Astrocyte of the hippocampus (primary cell): Measurements from ENCODE around the gene BRICD5.
"Not testable (repeated sequence)": the region's sequence is repeated elsewhere in the genome, so short reads cannot be mapped to it uniquely, and the experiment has no call there.

ENCODE experiments used
- DNase-seq: peaks from one replicate; pipeline ENCODE4 v3.0.0; 2011; ENCODE audit warnings: low read depth, low spot score

The BRICD5 gene

DNA sequence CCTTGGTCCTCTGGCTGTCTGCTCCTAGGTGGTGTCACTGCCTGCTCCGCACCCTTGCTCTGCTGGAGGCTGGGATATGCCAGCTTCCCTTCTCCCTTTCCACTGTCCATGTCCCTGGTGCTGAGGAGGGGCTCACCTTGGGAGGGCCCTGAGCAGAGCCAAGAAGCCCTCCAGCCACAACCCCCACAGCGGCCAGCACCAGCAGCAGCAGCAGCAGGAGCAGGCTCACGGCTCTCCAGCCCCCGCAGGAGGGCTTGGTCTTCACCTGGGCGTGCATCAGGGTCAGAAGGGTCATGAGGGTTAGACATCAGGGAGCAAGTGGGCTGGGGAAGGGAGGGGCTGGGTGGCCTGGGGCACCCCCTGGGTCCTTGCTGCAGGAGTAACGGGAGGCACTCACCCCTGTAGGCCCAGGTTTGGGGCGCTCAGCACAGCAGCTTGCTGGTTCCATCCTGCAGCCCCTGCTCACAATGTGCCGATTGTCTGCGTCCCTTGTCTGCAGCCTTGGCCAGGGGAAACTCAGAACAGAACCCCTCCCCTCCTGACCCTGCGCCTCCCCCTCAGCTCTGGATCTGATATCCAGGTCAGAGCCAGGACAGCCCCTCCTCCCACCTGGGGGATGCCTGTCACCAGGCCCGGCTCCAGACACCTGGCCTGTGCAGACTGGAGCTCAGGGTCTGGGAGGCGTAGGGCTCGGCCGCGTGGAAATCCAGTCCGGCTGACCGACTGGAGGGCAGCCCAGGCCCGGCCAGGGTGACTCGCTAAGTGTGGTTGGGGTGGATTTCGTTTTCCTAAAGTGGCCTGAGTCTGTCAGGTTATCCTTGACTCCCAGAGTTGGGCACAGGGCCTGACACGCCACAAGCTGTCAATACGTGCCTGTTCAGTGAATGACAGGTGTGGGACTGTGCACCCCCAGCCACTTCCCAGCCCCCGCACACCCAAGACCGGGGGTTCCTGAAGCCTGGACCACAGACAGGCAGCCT is at the start of gene BRICD5:
Gene BRICD5 (minus strand): TSS at position 478 of the 980 bp plus-strand sequence. CDS start 30 bp downstream, at position 448.
- DNase-seq, result no peak

DNA sequence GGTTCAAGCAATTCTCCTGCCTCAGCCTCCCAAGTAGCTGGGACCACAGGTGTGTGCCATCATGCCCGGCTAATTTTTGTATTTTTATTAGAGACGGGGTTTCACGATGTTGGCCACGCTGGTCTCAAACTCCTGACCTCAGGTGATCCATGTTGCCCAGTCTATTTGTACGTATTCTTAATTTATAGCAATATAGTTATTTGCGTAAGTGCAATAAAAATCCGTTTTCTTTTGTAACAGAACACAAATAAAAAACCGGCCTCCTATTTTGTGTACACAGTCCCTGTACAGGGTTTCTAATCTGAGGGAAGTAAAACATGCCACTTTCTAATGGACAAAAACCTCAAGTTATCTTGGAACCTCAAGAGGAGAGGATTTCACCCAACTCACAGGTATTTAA is 49.6 kb upstream of the BRICD5 start:
- no peak for DNase-seq

DNA sequence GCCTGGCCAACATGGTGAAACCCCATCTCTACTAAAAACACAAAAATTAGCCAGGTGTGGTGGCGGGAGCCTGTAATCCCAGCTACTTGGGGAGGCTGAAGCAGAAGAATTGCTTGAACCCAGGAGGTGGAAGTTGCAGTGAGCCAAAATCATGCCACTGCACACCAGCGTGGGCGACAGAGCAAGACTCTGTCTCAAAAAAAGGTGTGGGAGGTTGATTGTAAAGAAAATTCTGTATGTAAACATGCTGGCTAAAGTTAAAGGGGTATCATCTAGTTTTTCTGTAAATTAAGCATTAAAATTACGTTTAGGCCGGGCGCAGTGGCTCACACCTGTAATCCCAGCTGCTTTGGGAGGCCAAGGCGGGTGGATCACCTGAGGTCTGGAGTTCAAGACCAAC is 47.9 kb upstream of the BRICD5 start:
- not testable (repeated sequence) for DNase-seq

DNA sequence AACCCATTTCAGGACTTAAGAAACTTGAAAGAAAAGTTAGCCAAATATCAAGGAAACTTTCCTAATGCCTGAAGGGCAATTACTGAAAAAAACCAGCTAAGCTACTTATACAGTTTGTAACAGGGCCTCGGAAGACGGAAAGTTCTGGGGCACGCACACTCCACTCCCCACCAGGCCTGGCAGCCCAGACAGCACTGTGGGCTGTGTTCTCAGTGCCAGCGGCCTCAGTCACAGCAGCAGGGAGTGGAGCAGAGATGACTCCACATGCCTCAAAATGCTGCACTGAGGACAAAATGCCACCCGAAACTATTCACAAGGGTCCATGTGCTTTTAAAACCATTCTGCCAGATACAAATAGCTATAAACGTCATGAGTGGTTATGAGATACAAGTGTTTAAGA is 47.1 kb upstream of the BRICD5 start:
- no peak for DNase-seq

DNA sequence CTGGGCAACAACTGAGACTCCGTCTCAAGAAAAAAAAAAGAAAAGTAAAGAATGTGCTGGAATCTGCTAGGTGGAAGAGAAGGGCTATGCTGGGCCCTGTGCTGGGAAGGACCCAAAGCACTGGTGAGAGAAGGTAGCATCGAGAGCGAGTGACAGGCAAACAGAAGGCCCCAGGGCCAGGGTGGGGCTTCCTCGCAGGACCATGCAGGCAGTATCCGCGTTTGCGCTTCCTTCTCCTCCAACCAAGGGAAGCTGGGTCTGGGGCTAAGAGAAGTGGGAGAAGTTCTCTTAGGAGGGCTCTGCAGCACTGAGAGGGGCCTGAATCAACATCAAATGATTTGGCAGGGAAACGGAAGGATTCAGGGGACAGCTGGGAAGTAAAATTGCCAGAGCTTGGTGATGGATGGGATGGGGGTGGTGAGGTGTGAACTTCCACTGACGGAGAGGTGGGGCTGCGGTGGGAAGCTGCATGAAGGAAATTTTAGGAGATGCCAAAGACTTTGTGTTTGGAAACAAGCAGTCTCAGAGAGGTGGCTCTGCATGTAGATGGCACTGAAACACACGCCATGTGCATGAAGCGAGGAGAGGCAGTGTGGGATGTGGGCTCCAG is 46.0 kb upstream of the BRICD5 start:
- no peak for DNase-seq

DNA sequence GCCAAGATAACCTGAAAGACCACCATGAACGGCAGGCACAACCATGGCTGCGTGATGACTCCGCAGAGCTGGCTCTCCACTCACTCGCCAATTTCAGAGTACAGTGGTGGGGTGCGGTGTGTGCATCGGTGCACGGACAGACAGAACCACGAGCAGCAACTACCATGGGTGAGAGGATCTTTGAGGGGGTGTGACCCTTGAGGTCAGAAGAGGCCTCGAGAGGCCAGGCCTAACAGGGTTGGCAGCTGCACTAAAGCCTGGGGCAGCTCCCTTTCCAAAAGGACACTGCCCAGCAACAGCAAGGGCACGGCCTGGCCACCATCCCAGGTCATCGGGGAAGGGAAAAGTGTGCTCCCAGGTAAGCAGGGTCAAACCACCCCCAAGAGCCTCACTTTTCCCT is 42.6 kb upstream of the BRICD5 start:
- DNase-seq, result no peak

DNA sequence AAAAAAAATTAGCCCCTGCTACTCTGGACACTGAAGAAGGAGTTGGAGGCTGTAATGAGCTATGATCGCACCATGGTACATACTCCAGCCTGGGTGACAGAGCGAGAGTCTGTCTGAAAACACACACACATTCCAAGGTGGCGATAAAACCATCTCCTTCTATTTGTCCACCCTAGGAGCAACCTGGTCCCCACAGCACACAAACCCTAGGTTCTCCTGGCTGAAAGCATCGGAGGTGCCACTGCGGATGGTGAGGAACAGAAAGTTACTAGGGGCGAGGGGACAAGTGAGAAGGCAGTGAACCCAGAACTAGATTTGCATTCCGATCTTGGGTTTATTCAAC is 42.1 kb upstream of the BRICD5 start:
- DNase-seq, result no peak

DNA sequence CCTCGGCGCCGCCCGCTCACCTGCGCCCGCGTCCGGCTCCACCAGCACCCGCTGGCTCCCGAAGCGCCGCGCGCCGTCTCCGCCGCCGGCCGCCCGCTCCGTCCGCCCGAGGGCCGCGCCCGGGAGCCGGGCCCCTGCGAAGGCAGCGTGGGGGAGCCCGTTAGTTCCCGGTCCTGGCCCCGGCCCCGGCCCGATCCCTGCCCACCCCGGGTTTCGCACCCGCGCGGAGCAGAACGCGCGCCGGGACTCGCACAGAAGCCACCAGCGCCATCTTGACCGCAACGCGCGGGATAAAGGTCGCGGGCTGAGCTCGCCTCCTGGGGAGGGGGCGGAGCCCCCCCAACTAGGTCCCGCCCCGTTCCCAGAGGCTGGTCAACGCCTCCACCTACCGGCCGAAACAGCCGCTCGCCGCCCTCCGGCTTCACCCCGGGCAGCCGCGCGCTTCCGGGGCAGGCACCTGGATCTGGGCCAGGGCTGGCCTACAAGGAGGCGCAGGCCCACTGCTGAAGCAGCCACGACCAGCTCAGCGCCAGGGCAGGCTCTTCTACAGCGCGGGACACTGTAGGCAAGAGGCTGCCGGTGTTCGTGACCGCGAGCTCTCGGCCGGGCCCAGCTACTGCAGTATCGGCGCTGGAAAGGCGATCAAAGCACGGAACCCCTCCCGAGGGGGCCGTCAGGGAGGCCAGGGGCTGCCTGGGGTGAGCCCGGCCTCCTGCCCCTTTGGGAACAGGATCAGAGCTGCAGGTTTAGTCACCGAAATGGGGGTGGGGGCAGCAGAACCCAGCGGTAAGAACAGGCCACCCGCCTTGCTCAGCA is 40.8 kb upstream of the BRICD5 start, which contains the start of gene ECI1:
Gene ECI1 (minus strand): TSS at position 292 of the 816 bp plus-strand sequence. CDS start 21 bp downstream, at position 271.
- peak; percentile 98 for DNase-seq

DNA sequence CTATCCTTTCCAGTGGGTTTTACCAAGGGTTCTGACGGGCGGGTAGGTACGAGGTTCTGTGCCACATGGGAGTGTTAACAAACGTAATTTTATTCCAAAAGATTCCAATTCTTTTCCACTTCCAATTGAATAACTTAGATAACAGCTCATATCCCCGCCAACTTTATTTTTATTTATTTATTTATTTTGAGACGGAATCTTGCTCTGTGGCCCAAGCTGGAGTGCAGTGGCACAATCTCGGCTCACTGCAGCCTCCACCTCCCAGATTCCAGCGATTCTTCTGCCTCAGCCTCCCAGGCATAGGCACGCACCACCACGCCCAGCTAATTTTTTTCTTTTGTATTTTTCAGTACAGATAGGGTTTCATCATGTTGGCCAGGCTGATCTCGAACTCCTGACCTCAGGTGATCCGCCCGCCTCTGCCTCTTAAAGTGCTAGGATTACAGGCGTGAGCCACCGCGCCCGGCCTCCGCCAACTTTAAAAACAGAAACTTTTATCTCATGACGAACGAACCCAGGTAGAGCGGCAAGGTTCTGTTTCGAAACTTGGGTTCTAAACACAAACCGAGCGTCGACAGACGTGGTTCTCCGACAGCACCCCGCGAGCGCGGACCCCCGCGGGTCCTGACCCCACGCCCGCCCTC is 40.1 kb upstream of the BRICD5 start:
- no peak for DNase-seq

DNA sequence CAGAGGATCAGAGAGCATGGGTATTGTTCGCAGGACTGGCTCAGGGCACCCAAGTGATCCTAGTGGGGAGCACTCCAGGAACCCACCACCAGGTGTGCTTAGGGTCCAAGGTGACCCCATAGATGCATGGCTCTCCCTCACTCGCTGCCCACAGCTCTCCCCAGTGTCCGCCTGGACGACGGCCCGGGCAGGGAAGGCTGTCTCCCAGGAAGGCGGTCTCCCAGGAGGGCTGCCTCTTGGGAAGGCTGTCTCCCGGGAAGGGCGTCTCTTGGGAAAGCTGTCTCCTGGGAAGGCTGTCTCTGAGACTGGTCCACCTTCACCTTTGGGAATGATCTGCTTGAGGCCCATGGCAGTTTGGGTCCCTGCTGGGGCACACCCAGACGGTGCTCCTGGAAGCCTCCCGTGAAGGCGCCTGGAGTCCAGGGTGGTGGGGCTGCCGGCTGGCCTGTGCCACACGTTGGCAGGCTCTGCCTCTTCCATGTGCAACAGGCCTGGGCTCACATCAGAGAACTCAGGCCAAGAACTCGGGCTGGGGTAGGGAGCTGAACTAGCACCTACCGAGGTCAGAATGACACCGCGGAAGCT is 35.7 kb upstream of the BRICD5 start:
- no peak for DNase-seq

DNA sequence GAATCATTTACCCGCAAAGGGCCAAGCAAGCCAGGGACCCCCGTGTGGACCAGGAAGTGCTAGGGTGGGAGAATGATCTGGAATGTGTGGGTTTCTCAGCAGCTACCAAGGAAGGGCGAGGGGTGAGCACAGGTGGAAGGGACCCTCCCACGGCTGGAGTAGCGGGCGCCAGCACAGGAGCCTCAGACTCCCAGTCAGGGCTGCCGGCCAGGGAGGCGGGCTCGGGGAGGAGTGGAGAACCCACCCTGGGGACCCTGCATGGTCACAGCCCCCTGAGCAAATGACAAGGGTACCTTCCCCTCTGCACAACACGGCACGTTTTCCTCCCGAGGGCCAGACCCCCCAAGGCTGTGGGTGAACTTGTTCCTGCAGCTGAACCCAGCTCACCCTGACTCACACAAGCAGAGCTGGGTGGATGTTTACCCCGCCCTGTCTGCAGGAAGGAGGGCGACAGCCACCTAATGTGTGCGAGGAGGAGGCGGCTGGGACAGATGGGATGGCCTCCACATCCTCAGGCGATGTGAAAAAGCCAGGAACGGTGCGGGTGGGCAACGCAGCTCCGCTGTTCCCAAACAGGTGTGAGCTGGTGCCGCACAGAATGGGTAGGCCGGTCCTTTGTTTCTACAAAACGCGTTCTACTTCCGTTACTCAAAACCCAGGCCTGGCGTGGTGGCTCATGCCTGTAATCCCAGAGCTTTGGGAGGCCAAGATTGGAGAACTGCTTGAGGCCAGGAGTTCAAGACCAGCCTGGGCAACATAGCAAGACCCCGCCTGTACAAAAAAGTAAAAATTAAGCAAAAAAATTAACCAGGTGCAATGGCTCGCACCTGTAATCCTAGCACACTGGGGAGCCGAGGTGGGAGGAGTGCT is 34.5 kb upstream of the BRICD5 start:
- DNase-seq, result no peak

DNA sequence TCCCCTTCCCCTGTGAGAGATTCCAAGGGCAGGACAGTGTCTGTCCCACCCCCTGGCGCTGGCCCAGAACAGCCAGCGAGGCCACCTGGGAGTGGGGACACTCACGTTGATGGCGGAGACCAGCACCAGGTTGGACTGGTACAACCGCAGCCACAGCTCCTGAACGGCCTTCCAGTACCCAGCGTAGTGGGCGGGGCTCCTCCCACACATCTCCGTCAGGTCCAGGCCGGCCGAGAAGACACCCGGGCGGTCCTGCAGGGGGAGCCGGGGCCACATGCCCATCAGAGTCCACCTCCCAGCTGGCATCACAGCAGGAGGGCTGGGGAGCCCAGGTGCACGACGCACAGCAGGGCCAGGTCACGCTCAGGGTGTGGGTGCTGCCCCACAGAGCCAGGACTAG is 33.6 kb upstream of the BRICD5 start:
- no peak for DNase-seq

DNA sequence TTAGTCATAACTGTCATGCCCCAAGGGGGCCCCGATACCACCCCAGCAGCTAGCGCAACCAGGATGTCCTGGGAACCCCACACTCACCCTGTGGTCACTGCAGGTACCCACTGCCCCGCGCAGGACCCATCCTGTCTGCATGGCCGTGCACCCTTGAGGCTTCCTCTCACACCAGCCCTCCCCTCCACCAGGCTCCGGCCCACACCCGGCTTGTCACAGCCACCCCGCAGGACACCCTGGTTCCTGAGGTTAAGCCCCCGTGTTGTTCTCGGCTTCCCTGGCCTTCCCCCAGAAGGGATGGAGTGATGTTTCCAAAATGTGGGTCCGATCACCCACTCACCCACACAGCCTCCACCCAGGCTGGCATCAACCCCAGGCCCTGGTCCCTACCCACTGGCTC is 33.1 kb upstream of the BRICD5 start:
- no peak for DNase-seq

DNA sequence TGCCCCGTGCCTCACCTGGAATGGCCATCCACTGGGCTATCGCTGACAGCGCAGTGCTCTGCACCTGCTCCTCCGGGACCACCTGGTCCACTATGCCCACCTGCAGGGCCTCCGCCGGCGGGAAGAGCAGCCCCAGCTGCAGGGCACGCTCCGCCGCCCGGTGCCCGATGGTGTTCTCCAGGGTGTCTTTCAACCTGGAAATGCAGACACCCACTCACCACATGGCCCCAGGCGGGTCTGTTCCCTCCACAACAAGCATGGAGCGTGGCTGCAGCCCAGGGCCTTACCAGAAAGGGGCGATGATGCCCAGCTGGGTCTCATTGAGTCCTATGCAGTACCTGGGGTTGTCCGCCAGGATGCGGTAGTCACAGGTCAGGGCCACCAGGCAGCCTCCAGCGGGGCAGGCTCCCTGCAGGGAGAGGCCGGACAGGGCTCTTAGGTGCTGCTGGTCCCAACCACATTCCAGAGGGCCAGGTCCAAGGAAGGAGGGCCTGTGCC is 32.4 kb upstream of the BRICD5 start:
- no peak for DNase-seq

DNA sequence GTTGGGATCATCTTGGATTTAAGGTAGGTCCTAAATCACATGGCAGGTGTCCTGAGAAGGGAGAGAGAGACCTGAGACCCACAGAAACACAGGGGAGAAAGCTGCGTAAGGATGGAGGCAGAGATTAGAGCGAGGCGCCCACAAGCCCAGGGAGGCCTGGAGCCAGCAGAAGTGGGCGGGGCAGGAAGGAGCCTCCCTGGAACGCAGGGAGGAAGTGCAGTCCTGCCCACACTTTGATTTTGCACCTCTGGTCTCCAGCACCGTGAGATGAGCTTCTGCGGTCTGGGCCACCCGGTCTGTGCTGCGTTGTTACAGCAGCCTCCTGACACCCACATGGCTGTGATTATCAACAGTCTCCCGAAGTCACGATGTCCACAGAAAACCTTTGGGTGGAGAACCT is 31.9 kb upstream of the BRICD5 start:
- DNase-seq, result no peak

DNA sequence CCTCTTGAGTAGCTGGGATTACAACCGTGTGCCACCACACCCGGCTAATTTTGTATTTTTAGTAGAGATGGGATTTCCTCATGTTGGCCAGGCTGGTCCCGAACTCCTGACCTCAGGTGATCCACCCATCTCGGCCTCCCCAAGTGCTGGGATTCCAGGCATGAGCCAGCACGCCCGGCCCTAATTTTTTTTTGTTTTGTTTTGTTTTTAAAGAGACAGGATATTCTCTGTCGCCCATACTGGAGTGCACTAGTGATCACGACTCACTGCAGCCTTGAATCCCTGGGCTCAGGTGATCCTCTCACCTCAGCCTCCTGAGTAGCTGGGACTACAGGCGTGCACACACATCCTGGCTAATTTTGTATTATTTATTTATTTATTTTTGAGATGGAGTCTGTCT is 29.7 kb upstream of the BRICD5 start:
- not testable (repeated sequence) for DNase-seq

DNA sequence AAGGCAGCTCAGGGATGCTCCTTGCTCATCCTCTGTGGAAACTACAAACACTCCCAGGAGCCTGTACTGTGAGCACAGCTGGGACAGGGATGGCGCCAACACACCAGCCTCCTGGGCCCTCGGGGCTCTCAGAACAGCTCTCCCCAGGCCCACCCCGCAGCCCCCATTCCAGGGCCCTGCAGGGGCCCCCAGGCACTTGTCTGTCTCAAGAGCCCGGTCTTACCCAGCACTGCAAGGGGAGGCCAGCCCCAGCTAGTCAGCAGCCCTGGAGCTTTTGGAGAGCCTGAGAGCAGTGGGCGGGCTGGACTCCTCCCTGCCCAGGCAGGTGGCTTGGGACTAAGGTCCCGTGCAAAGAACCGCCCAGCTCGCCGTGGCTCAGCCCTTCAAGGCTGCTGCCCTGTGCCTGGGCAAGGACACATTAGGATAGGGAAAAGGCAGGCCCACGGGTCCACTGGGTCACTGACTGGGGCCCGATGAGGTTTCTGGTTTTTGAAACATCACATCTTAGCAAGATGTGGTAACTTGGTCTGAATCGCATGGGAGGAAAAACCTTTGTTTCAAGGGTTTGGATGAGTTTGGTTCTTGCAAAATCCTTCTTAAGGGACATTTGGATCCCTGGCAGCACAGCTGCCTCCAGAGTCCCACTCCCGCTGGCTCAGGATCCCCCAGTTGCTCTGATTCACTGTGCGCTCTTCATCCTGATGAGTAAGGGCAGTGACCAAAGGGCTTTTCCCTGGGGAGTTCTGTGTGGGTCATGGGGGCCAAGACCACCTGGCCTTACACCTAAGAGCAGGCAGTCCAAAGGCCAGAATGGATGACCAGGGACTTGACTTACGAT is 28.4 kb upstream of the BRICD5 start:
- no peak for DNase-seq

DNA sequence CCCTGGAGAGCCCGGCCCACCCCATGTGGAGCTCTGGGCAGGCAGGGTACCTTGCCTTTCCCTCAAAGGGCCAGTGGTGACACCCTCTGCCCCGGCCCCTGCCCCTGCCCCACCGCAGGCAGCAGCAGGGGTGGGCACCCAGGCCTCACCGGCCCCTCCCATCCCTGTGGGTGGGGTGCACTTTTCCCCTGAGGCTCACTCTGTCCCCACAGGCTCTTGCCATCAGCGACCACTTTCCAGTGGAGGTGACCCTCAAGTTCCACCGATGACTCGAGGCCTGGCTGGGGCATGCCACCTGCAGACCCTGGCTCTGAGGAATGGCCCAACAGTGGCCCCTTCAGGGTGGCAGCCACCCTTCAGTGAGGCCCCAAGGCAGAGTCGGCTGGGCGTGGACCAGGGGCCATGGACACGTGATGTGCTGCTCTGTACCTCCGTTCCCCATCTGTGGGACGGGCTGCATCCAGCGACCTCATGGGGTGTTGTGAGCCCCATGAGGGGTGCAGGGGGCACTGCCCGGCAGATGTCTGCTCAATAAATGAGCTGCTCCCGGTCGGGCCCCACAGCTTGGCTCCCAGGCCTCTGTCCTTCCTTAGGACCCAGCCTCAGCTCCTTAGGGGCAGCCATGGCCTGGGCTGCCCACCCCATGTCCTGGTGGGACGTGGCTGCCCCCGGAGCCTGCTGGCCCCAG is 27.6 kb upstream of the BRICD5 start:
- DNase-seq, result no peak
